ENCODE results near the gene DPP8. TPM values are rescaled to one million over a fixed set of nuclear protein-coding genes. Genes with fewer than 3 reads are reported as not detected.
"Not testable (repeated sequence)": the region's sequence is repeated elsewhere in the genome, so short reads cannot be mapped to it uniquely, and the experiment has no call there.

The DPP8 gene
- total RNA-seq, 1 experiment from 2014 or later = 27.1 TPM

GRCh38 chr15:65398486-65398885 lies 119.0 kb downstream of the DPP8 start:
- RAD21 ChIA-PET (ENCODE audit: low non-redundant PET in 1 of 2, low total read pairs in 2 of 2, uncharacterized antibody in 2 of 2, unreplicated experiment in 2 of 2); H3K79me2 ChIP-seq (ENCODE audit: insufficient read depth, low read length); BruUV-seq (replicated peaks); H3K9me3 ChIP-seq (ENCODE audit: control insufficient read depth in 1 of 2, insufficient read depth in 1 of 2, low read depth in 1 of 2, low read length in 2 of 2); H3K9me2 ChIP-seq (ENCODE audit: insufficient read depth); ATAC-seq; H3K4me2 ChIP-seq (ENCODE audit: low read length); H3K9ac ChIP-seq (ENCODE audit: low read length); DNase-seq (ENCODE audit: low read depth, low spot score); H4K20me1 ChIP-seq (ENCODE audit: insufficient read depth); H3K27ac ChIP-seq (ENCODE audit: low read depth, low read length); H3K27me3 ChIP-seq (ENCODE audit: insufficient read depth, low read length); intact Hi-C loops (cut with micrococcal nuclease); H3K4me3 ChIP-seq (replicated peaks in 1 of 2; ENCODE audit: low read depth in 1 of 2, low read length in 2 of 2); H3K36me3 ChIP-seq (ENCODE audit: control insufficient read depth in 1 of 2, insufficient read depth in 2 of 2, low read length in 2 of 2); H2AFZ ChIP-seq (ENCODE audit: low read depth, low read length, poor library complexity, severe bottlenecking): not testable (repeated sequence)
- H3K4me1 ChIP-seq (ENCODE audit: control insufficient read depth in 1 of 2, insufficient read depth in 2 of 2, low read length in 2 of 2) = peaks cover 6 to 20% of the 10 kb centered on the region in 2 experiments
- ChIA-PET CTCF (interaction anchor here (1.0 to 3.1 kb wide), 2 partner anchors 13 to 78 kb away, joined by 3 to 17 read pairs; no protein-coding TSS in a partner anchor), POLR2A (interaction anchor here (1.4 kb wide), 1 partner anchor 80 kb away, joined by 4 read pairs; no protein-coding TSS in a partner anchor)

GRCh38 chr15:65396965-65397317 lies 120.5 kb downstream of the DPP8 start:
- POLR2A ChIA-PET = no interaction called here
- Histone ChIP-seq H3K9ac (ENCODE audit: low read length) (no peak overlapping the region), H3K4me2 (ENCODE audit: low read length) (no peak overlapping the region), H3K27ac (ENCODE audit: low read depth, low read length) (no peak overlapping the region), H3K79me2 (ENCODE audit: insufficient read depth, low read length) (no peaks in the 10 kb centered on the region), H2AFZ (ENCODE audit: low read depth, low read length, poor library complexity, severe bottlenecking) (no peak overlapping the region), H3K4me3 (replicated peaks in 1 of 2; ENCODE audit: low read depth in 1 of 2, low read length in 2 of 2) (no peak overlapping the region), H3K36me3 (ENCODE audit: control insufficient read depth in 1 of 2, insufficient read depth in 2 of 2, low read length in 2 of 2) (no peaks in the 10 kb centered on the region), H3K9me2 (ENCODE audit: insufficient read depth) (no peaks in the 10 kb centered on the region), H3K9me3 (ENCODE audit: control insufficient read depth in 1 of 2, insufficient read depth in 1 of 2, low read depth in 1 of 2, low read length in 2 of 2) (no peaks in the 10 kb centered on the region), H3K4me1 (ENCODE audit: control insufficient read depth in 1 of 2, insufficient read depth in 2 of 2, low read length in 2 of 2) (peaks cover 6 to 20% of the 10 kb centered on the region in 2 experiments), H4K20me1 (ENCODE audit: insufficient read depth) (no peaks in the 10 kb centered on the region), H3K27me3 (ENCODE audit: insufficient read depth, low read length) (no peaks in the 10 kb centered on the region)
- TF ChIP-seq REST (IDR thresholded peaks at IDR 0.05; ENCODE audit: low read depth) (no peak), POLR2A (IDR thresholded peaks at IDR 0.05; ENCODE audit: borderline replicate concordance, extremely low read depth, insufficient read depth, insufficient read length) (no peak), SRF (IDR thresholded peaks at IDR 0.05; ENCODE audit: low read depth) (no peak), SP1 (IDR thresholded peaks at IDR 0.05; ENCODE audit: low read depth) (no peak), POLR2AphosphoS5 (IDR thresholded peaks at IDR 0.05; ENCODE audit: low read depth, low read length) (no peak), EZH2 (IDR thresholded peaks at IDR 0.05) (no peak), CBX3 (IDR thresholded peaks at IDR 0.05; ENCODE audit: low read depth) (no peak), YY1 (IDR thresholded peaks at IDR 0.05; ENCODE audit: extremely low read depth, insufficient replicate concordance, low read depth, low read length) (no peak), SIN3A (IDR thresholded peaks at IDR 0.05; ENCODE audit: low read depth) (no peak), ZBTB33 (IDR thresholded peaks at IDR 0.05; ENCODE audit: extremely low read depth, insufficient replicate concordance, low read length) (no peak)
- RAD21 ChIA-PET (ENCODE audit: low non-redundant PET in 1 of 2, low total read pairs in 2 of 2, uncharacterized antibody in 2 of 2, unreplicated experiment in 2 of 2) = no interaction called here
- CTCF ChIA-PET = interaction anchor here (0.8 kb wide), 1 partner anchor 12 kb away, joined by 3 read pairs; no protein-coding TSS in a partner anchor
- intact Hi-C loops (cut with micrococcal nuclease) = no loop called here
- BruUV-seq (replicated peaks) = no TSS peak
- no peak for DNase-seq (ENCODE audit: low read depth, low spot score)
- ATAC-seq = no peak

All from HCT116 (cell line).